GM13976 (cell line): ENCODE results near the gene IL1B.

Source experiments
- DNase-seq: peaks from one replicate; pipeline ENCODE4 v3.0.0; 2012; ENCODE audit warnings: low spot score
- CTCF ChIP-seq: IDR thresholded peaks from 2 replicates; pipeline ENCODE4 v1.5.1; 2012; ENCODE audit warnings: borderline replicate concordance, mild to moderate bottlenecking; ENCODE audit not compliant: insufficient read depth; ENCODE audit errors: extremely low read depth, missing control alignments, control extremely low read depth
- in situ Hi-C: fragments of 300-500 bp; cut with MboI; formaldehyde crosslinking; loops from one replicate; pipeline ENCODE4 v1.12.0; 2022; ENCODE audit warnings: low sequenced_read_pairs, mixed read lengths, inconsistent platforms; ENCODE audit not compliant: unreplicated experiment

Gene IL1B

GRCh38 chr2:112836695-112837117 lies at the start of gene IL1B:
IL1B (minus strand) TSS chr2:112836779; CDS start chr2:112836229, 550 bp downstream.
- TF ChIP-seq CTCF: no peak
- in situ Hi-C loops: no loop called here
- DNase-seq: no peak

GRCh38 chr2:112886291-112886690 lies 49.7 kb upstream of the IL1B start:
- no peak for DNase-seq
- TF ChIP-seq CTCF: no peak
- in situ Hi-C loops: loop anchor here (25.0 kb wide), 1 partner anchor 274 kb away; no protein-coding TSS in a partner anchor

GRCh38 chr2:112885506-112885902 lies 48.9 kb upstream of the IL1B start:
- in situ Hi-C loops: loop anchor here (25.0 kb wide), 1 partner anchor 273 kb away; no protein-coding TSS in a partner anchor
- TF ChIP-seq CTCF: no peak
- no peak for DNase-seq

GRCh38 chr2:112884869-112885505 lies 48.4 kb upstream of the IL1B start:
- peak; percentile 89 for TF ChIP-seq CTCF
- DNase-seq: peak; percentile 85
- in situ Hi-C loops: loop anchor here (5.0 to 25.0 kb wide), 2 partner anchors 133 to 273 kb away; no protein-coding TSS in a partner anchor

GRCh38 chr2:112883669-112884068 lies 47.1 kb upstream of the IL1B start:
- no peak for DNase-seq
- in situ Hi-C loops: loop anchor here (5.0 to 25.0 kb wide), 2 partner anchors 131 to 271 kb away; no protein-coding TSS in a partner anchor
- TF ChIP-seq CTCF: no peak

GRCh38 chr2:112881217-112881985 lies 44.8 kb upstream of the IL1B start:
- in situ Hi-C loops: loop anchor here (5.0 to 25.0 kb wide), 2 partner anchors 129 to 269 kb away; no protein-coding TSS in a partner anchor
- no peak for TF ChIP-seq CTCF
- peak; percentile 69 for DNase-seq
